PC-9 (cell line): ENCODE measurements around the gene ZFP57. TPM values are rescaled to one million over a fixed set of nuclear protein-coding genes. Genes with fewer than 3 reads are reported as not detected.

Experiments
- BruUV-seq: library from RNA; stranded (reverse); fragments of 400-500 nt; replicated peaks from 2 replicates; lab custom pipeline; 2021; lab: Mats Ljungman, UMichigan
- CTCF ChIA-PET: fragments of 300-600 bp; sonication (Branson Sonifier 250); formaldehyde crosslinking; loops from one replicate; lab custom pipeline; 2022; ENCODE audit warnings: antibody characterized with exemption; lab: Charles Lee
- POLR2A ChIA-PET: fragments of 300-600 bp; sonication (Branson Sonifier 250); formaldehyde crosslinking; loops from one replicate; lab custom pipeline; 2022; ENCODE audit warnings: antibody characterized with exemption; ENCODE audit not compliant: unreplicated experiment; lab: Charles Lee
- DNase-seq, 2 experiments: peaks; one replicate each; pipeline versions ENCODE4 v3.0.0 to v3.0.0-alpha.2; 2015 to 2022; ENCODE audit warnings: mixed read lengths in 1 of 2
- H2AFZ ChIP-seq: fragments of 200-600 bp; sonication (generic); 2 replicates; pipeline ENCODE4 v1.8.1; 2017; ENCODE audit warnings: antibody characterized with exemption
- H3F3A ChIP-seq: fragments of 200-600 bp; sonication (generic); 2 replicates; pipeline ENCODE4 v1.8.1; 2017; ENCODE audit warnings: antibody characterized with exemption, mild to moderate bottlenecking, low read depth; ENCODE audit not compliant: insufficient read depth
- H3K27ac ChIP-seq: fragments of 200-600 bp; sonication (generic); 2 replicates; pipeline ENCODE4 v1.6.1; 2016; ENCODE audit warnings: mixed run types
- H3K27me3 ChIP-seq: fragments of 200-600 bp; sonication (generic); 2 replicates; pipeline ENCODE4 v1.6.1; 2016; ENCODE audit warnings: low read depth, mixed run types; ENCODE audit not compliant: insufficient read depth
- H3K36me3 ChIP-seq: fragments of 200-600 bp; sonication (generic); 2 replicates; pipeline ENCODE4 v1.6.1; 2016; ENCODE audit warnings: low read depth, mixed run types
- H3K4me1 ChIP-seq: fragments of 200-600 bp; sonication (generic); replicated peaks from 2 replicates; pipeline ENCODE4 v1.6.1; 2016; ENCODE audit warnings: mixed run types; ENCODE audit not compliant: insufficient read depth
- H3K4me2 ChIP-seq: fragments of 200-600 bp; sonication (generic); 2 replicates; pipeline ENCODE4 v1.6.1; 2017; ENCODE audit warnings: mixed run types
- H3K4me3 ChIP-seq: fragments of 200-600 bp; sonication (generic); 2 replicates; pipeline ENCODE4 v1.6.1; 2016; ENCODE audit warnings: mixed run types
- H3K79me2 ChIP-seq: fragments of 200-600 bp; sonication (generic); 2 replicates; pipeline ENCODE4 v1.6.1; 2017; ENCODE audit warnings: low read depth, mixed run types
- H3K9me2 ChIP-seq: fragments of 200-600 bp; sonication (generic); 2 replicates; pipeline ENCODE4 v1.8.1; 2017; ENCODE audit warnings: mild to moderate bottlenecking; ENCODE audit not compliant: insufficient read depth
- H3K9me3 ChIP-seq: fragments of 200-600 bp; sonication (generic); 2 replicates; pipeline ENCODE4 v1.8.1; 2016; ENCODE audit warnings: low read depth; ENCODE audit not compliant: insufficient read depth
- H4K20me1 ChIP-seq: fragments of 200-600 bp; sonication (generic); 2 replicates; pipeline ENCODE4 v1.8.1; 2017; ENCODE audit not compliant: insufficient read depth
- EZH2 ChIP-seq: fragments of 200-600 bp; sonication (generic); IDR thresholded peaks from 2 replicates; pipeline ENCODE4 v1.8.0; 2017; ENCODE audit warnings: antibody characterized with exemption, low read depth
- intact Hi-C: fragments of 100-400 bp; cut with micrococcal nuclease; formaldehyde crosslinking; loops from one replicate; pipeline ENCODE4 v1.10.0; 2022; ENCODE audit not compliant: unreplicated experiment
- total RNA-seq: library from RNA; stranded (reverse); gene quantifications from 2 replicates; pipeline ENCODE4 v1.2.3, GENCODE V29; 2021
- TF ChIP-seq, protein P1 (sequence below): fragments of 200-600 bp; sonication (generic); conservative IDR thresholded peaks from 2 replicates; pipeline ENCODE4 v1.6.1; 2017; ENCODE audit warnings: mixed run types, antibody characterized with exemption, mild to moderate bottlenecking, moderate library complexity

The ZFP57 gene
- total RNA-seq, 1 experiment from 2014 or later: 1.1 TPM

- Histone ChIP-seq H4K20me1 (no peaks in the 10 kb centered on the region), H3K36me3 (no peaks in the 10 kb centered on the region), H3K4me1 (peaks cover 3% of the 10 kb centered on the region; the same call in 1 of the 2 replicates), H3F3A (peaks cover 4% of the 10 kb centered on the region; the same call in 1 of the 2 replicates), H3K27ac (peak overlapping the region; percentile 66), H3K9me2 (no peaks in the 10 kb centered on the region), H2AFZ (peak overlapping the region; percentile 94), H3K4me3 (peak overlapping the region; percentile 81), H3K9me3 (no peaks in the 10 kb centered on the region), H3K27me3 (no peaks in the 10 kb centered on the region), H3K79me2 (no peaks in the 10 kb centered on the region), H3K4me2 (peak overlapping the region; percentile 92)
- CTCF ChIA-PET: interaction anchor here (0.5 to 4.6 kb wide), 15 partner anchors 8 to 1441 kb away, joined by 3 to 38 read pairs (median 5); no protein-coding TSS in a partner anchor
- BruUV-seq: no TSS peak
- POLR2A ChIA-PET: interaction anchor here (0.5 to 0.9 kb wide), 5 partner anchors 17 to 1895 kb away, joined by 3 to 11 read pairs (median 4); partner anchors contain the start of gene GABBR1
- intact Hi-C loops: loop anchor here (1.0 to 10.0 kb wide), 4 partner anchors 35 to 365 kb away; no protein-coding TSS in a partner anchor
- DNase-seq: peak; percentile 94 to 97
- no peak for TF ChIP-seq EZH2
- TF ChIP-seq, protein P1, sequence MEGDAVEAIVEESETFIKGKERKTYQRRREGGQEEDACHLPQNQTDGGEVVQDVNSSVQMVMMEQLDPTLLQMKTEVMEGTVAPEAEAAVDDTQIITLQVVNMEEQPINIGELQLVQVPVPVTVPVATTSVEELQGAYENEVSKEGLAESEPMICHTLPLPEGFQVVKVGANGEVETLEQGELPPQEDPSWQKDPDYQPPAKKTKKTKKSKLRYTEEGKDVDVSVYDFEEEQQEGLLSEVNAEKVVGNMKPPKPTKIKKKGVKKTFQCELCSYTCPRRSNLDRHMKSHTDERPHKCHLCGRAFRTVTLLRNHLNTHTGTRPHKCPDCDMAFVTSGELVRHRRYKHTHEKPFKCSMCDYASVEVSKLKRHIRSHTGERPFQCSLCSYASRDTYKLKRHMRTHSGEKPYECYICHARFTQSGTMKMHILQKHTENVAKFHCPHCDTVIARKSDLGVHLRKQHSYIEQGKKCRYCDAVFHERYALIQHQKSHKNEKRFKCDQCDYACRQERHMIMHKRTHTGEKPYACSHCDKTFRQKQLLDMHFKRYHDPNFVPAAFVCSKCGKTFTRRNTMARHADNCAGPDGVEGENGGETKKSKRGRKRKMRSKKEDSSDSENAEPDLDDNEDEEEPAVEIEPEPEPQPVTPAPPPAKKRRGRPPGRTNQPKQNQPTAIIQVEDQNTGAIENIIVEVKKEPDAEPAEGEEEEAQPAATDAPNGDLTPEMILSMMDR: peak; percentile 89
Observed at GRCh38 chr6:29649701-29650673, 31.0 kb downstream of the ZFP57 start.

DNA sequence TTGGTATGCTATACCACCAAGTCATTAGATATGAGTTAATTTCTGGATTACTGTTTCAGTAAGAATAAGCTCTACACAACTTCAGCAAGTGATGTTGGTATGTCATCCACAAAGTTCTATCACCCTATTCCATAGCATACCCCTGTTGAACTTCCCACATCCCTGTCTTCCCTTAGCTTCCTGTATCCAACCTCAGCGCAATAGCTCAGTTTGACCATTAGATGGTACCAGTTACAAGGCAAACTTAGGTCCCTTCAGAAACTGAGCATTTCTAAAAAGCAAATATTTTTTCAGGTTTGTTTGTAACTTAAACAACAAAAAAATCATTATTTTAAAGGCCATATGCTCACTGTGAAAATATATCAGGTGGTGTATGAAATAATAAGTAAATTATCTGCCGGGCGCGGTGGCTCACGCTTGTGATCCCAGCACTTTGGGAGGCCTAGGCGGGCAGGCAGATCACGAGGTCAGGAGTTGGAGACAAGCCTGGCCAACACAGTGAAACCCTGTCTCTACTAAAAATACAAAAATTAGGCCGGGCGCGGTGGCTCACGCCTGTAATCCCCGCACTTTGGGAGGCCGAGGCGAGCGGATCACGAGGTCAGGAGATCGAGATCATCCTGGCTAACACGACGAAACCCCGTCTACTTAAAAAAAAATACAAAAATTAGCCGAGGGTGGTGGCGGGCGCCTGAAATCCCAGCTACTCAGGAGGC, 32.9 kb downstream of the ZFP57 start:
- H3K4me3 ChIP-seq: no peak overlapping the region
- H3K4me1 ChIP-seq: peaks cover 3% of the 10 kb centered on the region; the same call in 1 of the 2 replicates
- H3K27ac ChIP-seq: no peak overlapping the region
- H3K79me2 ChIP-seq: no peaks in the 10 kb centered on the region
- H3K36me3 ChIP-seq: no peaks in the 10 kb centered on the region
- no peaks in the 10 kb centered on the region for H4K20me1 ChIP-seq
- CTCF ChIA-PET: interaction anchor here (0.5 to 4.6 kb wide), 15 partner anchors 13 to 1492 kb away, joined by 3 to 38 read pairs (median 5); partner anchors contain the start of genes GABBR1 and POLR1H
- H3K4me2 ChIP-seq: no peak overlapping the region
- no peaks in the 10 kb centered on the region for H3K27me3 ChIP-seq
- H3K9me3 ChIP-seq: no peaks in the 10 kb centered on the region
- peak; percentile 11 to 47 for DNase-seq
- no peak overlapping the region for H2AFZ ChIP-seq
- BruUV-seq: no TSS peak
- no peaks in the 10 kb centered on the region for H3K9me2 ChIP-seq
- H3F3A ChIP-seq: peaks cover 4% of the 10 kb centered on the region; the same call in 1 of the 2 replicates
- TF ChIP-seq EZH2: no peak
- TF ChIP-seq, protein P1: peak; percentile 69
- intact Hi-C loops: loop anchor here (1.0 to 10.0 kb wide), 2 partner anchors 48 to 367 kb away; no protein-coding TSS in a partner anchor
- POLR2A ChIA-PET: interaction anchor here (0.6 to 0.8 kb wide), 4 partner anchors 14 to 483 kb away, joined by 3 to 6 read pairs (median 4); no protein-coding TSS in a partner anchor
